MCF 10A (cell line): ENCODE measurements around the gene CMC2. TPM values are rescaled to one million over a fixed set of nuclear protein-coding genes. Genes with fewer than 3 reads are reported as not detected.

ENCODE experiments used
- BruUV-seq: library from RNA; stranded (reverse); fragments of 400-500 nt; replicated peaks from 2 replicates; lab custom pipeline; 2021; lab: Mats Ljungman, UMichigan
- CTCF ChIA-PET: fragments of 300-600 bp; sonication (Branson Sonifier 250); formaldehyde crosslinking; extraction: SDS; loops from one replicate; lab custom pipeline; 2021; ENCODE audit warnings: antibody characterized with exemption, inconsistent platforms; lab: Yijun Ruan, JAX
- POLR2A ChIA-PET: fragments of 300-600, 350-650 bp; sonication (Branson Sonifier 250); formaldehyde crosslinking; extraction: SDS; loops from one replicate; lab custom pipeline; 2020; ENCODE audit warnings: antibody characterized with exemption, inconsistent platforms; lab: Yijun Ruan, JAX
- DNase-seq: peaks from one replicate; pipeline ENCODE4 v3.0.0-alpha.2; 2018; ENCODE audit not compliant: unreplicated experiment
- H3K27ac Mint-ChIP-seq: one replicate; pipeline ENCODE4 v1.8.0; 2022; ENCODE audit warnings: mild to moderate bottlenecking, low read depth, mixed read lengths; ENCODE audit not compliant: unreplicated experiment
- H3K27me3 Mint-ChIP-seq: one replicate; pipeline ENCODE4 v1.8.0; 2022; ENCODE audit warnings: mixed read lengths; ENCODE audit not compliant: insufficient read depth, unreplicated experiment
- H3K36me3 Mint-ChIP-seq: one replicate; pipeline ENCODE4 v1.8.0; 2022; ENCODE audit warnings: mild to moderate bottlenecking, moderate library complexity, mixed read lengths; ENCODE audit not compliant: insufficient read depth, unreplicated experiment
- H3K4me1 Mint-ChIP-seq: one replicate; pipeline ENCODE4 v1.8.0; 2022; ENCODE audit warnings: mixed read lengths; ENCODE audit not compliant: insufficient read depth, unreplicated experiment
- H3K4me3 Mint-ChIP-seq: one replicate; pipeline ENCODE4 v1.8.0; 2022; ENCODE audit warnings: mild to moderate bottlenecking, moderate library complexity, mixed read lengths; ENCODE audit not compliant: unreplicated experiment
- H3K9me3 Mint-ChIP-seq: one replicate; pipeline ENCODE4 v1.8.0; 2022; ENCODE audit warnings: mixed read lengths; ENCODE audit not compliant: unreplicated experiment
- intact Hi-C: fragments of 100-400 bp; cut with micrococcal nuclease; formaldehyde crosslinking; loops from 2 replicates; pipeline ENCODE4 v1.14.1; 2022
- total RNA-seq: library from RNA; stranded (reverse); gene quantifications from 2 replicates; pipeline ENCODE4 v1.2.3, GENCODE V29; 2022
- TF ChIP-seq, protein P1 (sequence below): fragments of 200-600 bp; IDR thresholded peaks from one replicate; pipeline ENCODE4 v1.8.0; 2022; ENCODE audit warnings: antibody characterized with exemption, mild to moderate bottlenecking; ENCODE audit not compliant: unreplicated experiment

The CMC2 gene
- total RNA-seq, 1 experiment from 2014 or later: 102 TPM

DNA sequence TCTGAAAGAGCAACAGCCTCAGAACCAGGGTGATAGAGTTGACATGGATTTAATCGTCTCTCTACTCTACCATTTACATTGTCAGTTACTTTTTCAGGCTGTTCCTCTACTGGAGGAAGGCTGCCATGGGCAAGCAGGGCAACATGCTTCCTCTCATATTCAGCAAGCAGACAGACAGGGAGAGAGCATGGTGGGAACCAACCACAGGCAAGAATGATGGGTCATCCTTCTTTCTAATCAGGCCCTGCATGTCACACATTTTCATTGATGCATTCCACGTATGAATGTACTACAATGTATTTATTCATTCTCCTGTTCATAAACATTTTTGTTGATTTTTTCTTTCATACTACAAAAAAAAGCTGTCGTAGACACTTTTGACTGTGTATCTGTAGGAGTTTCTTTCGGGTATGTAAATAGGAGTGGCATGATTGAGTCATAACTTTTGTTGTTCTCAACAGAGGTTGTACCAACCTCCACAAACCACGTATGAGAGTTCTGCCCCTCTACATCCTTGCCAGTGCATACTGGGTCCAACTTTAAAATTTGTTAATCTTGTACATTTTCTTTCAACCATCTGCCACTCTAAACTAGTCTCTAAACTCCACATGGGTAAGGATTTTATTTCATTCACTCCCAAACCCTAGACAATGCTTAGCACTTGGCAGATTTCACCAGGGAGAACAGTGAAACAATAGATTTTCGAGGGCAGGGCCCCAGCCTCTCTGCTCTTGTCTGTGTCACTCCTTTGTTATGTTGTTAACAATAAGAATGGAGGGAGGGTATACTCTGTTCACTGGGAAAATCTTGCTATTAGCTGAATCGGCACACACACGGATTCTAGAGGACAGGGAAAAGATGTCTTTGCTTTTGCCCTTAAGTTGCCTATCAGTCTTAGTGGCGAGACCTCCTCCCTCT, 58.7 kb downstream of the CMC2 start:
- CTCF ChIA-PET: interaction anchor here (1.0 kb wide), 1 partner anchor 99 kb away, joined by 3 read pairs; no protein-coding TSS in a partner anchor
- BruUV-seq: no TSS peak
- intact Hi-C loops: no loop called here

DNA sequence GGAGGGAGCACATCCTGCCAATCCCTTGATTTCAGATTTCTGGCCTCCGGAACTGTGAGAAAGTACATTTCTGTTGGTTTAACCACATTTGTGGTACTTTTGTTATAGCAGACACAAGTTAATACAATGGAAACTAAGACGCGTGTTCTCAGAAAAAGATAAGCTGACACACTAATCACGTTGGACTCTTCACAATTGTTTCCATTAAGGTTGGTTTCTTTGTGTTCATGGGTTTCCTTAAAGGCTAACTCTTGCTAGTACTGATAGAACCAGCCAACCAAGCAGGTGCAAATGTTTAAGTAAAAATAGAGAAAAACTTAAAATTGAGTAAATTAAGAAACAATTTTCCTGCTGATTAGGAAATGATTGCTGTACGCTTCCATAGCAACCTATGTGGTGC, 59.4 kb downstream of the CMC2 start:
- H3K4me1 Mint-ChIP-seq: peaks cover 12% of the 10 kb centered on the region
- ChIA-PET POLR2A (interaction anchor here (0.7 kb wide), 1 partner anchor 34 kb away, joined by 3 read pairs; no protein-coding TSS in a partner anchor), CTCF (no interaction called here)
- H3K27ac Mint-ChIP-seq: no peak overlapping the region
- H3K4me3 Mint-ChIP-seq: no peak overlapping the region
- no peak for DNase-seq
- H3K36me3 Mint-ChIP-seq: no peaks in the 10 kb centered on the region
- intact Hi-C loops: no loop called here
- H3K27me3 Mint-ChIP-seq: peaks cover 10% of the 10 kb centered on the region
- BruUV-seq: no TSS peak
- H3K9me3 Mint-ChIP-seq: no peaks in the 10 kb centered on the region
- TF ChIP-seq, protein P1, sequence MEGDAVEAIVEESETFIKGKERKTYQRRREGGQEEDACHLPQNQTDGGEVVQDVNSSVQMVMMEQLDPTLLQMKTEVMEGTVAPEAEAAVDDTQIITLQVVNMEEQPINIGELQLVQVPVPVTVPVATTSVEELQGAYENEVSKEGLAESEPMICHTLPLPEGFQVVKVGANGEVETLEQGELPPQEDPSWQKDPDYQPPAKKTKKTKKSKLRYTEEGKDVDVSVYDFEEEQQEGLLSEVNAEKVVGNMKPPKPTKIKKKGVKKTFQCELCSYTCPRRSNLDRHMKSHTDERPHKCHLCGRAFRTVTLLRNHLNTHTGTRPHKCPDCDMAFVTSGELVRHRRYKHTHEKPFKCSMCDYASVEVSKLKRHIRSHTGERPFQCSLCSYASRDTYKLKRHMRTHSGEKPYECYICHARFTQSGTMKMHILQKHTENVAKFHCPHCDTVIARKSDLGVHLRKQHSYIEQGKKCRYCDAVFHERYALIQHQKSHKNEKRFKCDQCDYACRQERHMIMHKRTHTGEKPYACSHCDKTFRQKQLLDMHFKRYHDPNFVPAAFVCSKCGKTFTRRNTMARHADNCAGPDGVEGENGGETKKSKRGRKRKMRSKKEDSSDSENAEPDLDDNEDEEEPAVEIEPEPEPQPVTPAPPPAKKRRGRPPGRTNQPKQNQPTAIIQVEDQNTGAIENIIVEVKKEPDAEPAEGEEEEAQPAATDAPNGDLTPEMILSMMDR: no peak

More for the DNA sequence above, 58.7 kb downstream of the CMC2 start:
- peaks cover 12% of the 10 kb centered on the region for H3K4me1 Mint-ChIP-seq
- no peaks in the 10 kb centered on the region for H3K36me3 Mint-ChIP-seq
- no peak overlapping the region for H3K4me3 Mint-ChIP-seq
- TF ChIP-seq, protein P1: no peak
- no peak overlapping the region for H3K27ac Mint-ChIP-seq
- POLR2A ChIA-PET: interaction anchor here (0.7 to 1.1 kb wide), 2 partner anchors 10 to 33 kb away, joined by 3 read pairs; no protein-coding TSS in a partner anchor
- peaks cover 10% of the 10 kb centered on the region for H3K27me3 Mint-ChIP-seq
- no peak for DNase-seq
- no peaks in the 10 kb centered on the region for H3K9me3 Mint-ChIP-seq

DNA sequence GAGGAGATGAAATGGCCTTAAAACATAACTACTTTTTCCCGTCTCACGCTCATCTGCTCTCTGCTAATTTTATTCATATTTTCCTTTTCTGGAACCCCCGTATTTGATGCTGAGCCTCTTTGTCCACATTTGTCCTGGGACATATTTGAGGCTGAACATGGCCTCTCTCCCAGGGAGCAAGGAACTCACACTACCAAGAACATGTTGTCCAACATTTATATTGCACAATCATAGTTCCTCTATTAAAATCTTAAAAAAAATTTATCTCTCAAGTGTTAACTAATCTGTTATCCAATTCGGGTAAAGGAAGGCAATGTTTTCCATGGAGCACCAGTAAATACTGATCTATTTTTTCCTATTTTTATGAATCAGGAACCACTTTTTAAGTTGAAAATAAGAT, 60.2 kb downstream of the CMC2 start:
- no TSS peak for BruUV-seq
- intact Hi-C loops: no loop called here
- POLR2A ChIA-PET: no interaction called here
- TF ChIP-seq, protein P1: no peak
- no peaks in the 10 kb centered on the region for H3K36me3 Mint-ChIP-seq
- H3K27me3 Mint-ChIP-seq: peaks cover 10% of the 10 kb centered on the region
- no peaks in the 10 kb centered on the region for H3K9me3 Mint-ChIP-seq
- H3K27ac Mint-ChIP-seq: no peak overlapping the region
- CTCF ChIA-PET: no interaction called here
- H3K4me1 Mint-ChIP-seq: peaks cover 12% of the 10 kb centered on the region
- DNase-seq: no peak
- no peak overlapping the region for H3K4me3 Mint-ChIP-seq
